Measurements from ENCODE around the gene ERG. TPM values are rescaled to one million over a fixed set of nuclear protein-coding genes. Genes with fewer than 3 reads are reported as not detected.

ERG gene
- total RNA-seq, 4 donors from 2014 or later, result 4.2 to 20.6 (median 4.8) TPM

DNA sequence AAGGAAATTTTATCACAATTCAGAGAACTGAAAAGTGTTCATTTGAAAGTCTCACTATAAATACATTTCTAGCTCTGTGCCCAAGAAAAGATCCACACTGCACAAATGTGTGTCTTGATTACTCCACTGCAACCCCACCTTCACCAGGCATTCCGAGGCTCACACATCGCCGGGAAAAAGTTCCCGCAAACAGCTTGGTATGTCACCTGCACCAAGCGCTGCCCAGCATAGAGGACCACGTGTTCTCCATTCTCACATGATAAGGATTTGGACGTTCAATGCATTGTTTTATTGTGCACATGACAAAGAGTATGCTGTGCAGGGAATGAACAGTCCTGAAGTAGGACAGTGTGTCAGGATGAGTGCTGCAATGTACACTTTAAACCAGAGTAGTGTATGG, 70.1 kb downstream of the ERG start:
- Histone ChIP-seq H3K9me3 (no peaks in the 10 kb centered on the region), H3K4me3 (no peak overlapping the region), H3K36me3 (no peaks in the 10 kb centered on the region), H3K27me3 (no peaks in the 10 kb centered on the region), H3K27ac (no peak overlapping the region), H3K4me1 (no peaks in the 10 kb centered on the region)
- TF ChIP-seq POLR2A (IDR thresholded peaks at IDR 0.05), result no peak
- TF ChIP-seq, protein P1, sequence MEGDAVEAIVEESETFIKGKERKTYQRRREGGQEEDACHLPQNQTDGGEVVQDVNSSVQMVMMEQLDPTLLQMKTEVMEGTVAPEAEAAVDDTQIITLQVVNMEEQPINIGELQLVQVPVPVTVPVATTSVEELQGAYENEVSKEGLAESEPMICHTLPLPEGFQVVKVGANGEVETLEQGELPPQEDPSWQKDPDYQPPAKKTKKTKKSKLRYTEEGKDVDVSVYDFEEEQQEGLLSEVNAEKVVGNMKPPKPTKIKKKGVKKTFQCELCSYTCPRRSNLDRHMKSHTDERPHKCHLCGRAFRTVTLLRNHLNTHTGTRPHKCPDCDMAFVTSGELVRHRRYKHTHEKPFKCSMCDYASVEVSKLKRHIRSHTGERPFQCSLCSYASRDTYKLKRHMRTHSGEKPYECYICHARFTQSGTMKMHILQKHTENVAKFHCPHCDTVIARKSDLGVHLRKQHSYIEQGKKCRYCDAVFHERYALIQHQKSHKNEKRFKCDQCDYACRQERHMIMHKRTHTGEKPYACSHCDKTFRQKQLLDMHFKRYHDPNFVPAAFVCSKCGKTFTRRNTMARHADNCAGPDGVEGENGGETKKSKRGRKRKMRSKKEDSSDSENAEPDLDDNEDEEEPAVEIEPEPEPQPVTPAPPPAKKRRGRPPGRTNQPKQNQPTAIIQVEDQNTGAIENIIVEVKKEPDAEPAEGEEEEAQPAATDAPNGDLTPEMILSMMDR (IDR thresholded peaks at IDR 0.05), result no peak
- no peak for DNase-seq

DNA sequence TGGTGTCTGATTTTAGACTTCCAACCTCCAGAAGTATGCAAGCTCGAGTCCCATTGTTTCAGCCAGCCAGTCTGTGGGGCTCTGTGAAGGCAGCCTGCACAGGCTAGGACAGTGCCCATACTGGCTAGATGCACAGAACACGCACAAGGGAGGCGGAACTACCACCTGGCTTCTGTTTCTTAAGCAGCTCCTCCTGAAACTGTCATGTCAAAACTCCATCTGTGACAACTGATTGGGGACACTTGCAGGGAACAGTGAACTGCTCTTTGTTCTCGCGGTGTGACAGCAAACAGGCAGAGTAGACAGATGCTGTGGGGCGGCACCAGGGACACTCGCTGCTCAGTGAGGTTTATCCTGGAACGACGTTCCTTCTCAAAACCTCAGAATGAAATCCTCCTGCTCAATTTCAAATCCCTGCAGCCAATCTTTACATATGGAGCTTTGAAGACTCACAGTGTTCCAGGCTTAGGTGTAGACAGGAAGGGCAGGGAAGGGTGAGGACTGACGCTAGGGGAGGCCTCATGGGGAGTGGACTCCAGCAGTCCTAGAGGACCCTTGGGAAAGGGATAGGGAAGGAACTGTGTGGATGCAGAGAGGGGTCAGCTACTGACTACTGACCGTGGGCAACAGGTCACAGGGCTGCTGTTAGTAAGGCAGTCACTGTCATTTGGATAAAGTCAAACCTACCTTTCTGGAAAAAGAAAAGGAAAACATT, 73.8 kb downstream of the ERG start:
- Histone ChIP-seq H3K27ac (no peak overlapping the region), H3K36me3 (no peaks in the 10 kb centered on the region), H3K4me3 (no peak overlapping the region), H3K27me3 (no peaks in the 10 kb centered on the region), H3K9me3 (no peaks in the 10 kb centered on the region), H3K4me1 (no peaks in the 10 kb centered on the region)
- DNase-seq, result no peak
- TF ChIP-seq, protein P1 (IDR thresholded peaks at IDR 0.05), result no peak
- TF ChIP-seq POLR2A (IDR thresholded peaks at IDR 0.05), result no peak

DNA sequence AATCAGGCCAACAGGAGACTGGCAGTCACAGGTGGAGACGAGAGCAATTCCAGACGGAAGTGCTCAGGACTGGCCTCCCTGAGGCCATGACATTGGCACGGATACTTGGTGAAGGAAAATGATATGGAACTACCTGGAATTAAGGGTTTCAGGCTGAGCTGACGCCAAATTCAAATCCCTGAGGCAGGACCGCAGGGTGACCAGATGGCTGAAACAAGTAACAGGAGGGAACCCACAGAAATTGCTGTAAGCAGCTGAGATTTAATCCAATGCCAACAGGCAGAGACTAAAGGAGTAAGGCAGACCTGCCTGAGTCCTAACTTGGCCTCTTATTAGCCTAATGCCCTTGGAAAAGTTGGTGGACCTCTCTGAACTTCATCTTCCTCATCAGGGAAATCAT, 76.2 kb downstream of the ERG start:
- Histone ChIP-seq H3K36me3 (no peaks in the 10 kb centered on the region), H3K4me1 (no peaks in the 10 kb centered on the region), H3K9me3 (no peaks in the 10 kb centered on the region), H3K27me3 (no peaks in the 10 kb centered on the region), H3K27ac (no peak overlapping the region), H3K4me3 (no peak overlapping the region)
- DNase-seq, result no peak
- TF ChIP-seq POLR2A (IDR thresholded peaks at IDR 0.05), result no peak
- TF ChIP-seq, protein P1 (IDR thresholded peaks at IDR 0.05), result no peak

DNA sequence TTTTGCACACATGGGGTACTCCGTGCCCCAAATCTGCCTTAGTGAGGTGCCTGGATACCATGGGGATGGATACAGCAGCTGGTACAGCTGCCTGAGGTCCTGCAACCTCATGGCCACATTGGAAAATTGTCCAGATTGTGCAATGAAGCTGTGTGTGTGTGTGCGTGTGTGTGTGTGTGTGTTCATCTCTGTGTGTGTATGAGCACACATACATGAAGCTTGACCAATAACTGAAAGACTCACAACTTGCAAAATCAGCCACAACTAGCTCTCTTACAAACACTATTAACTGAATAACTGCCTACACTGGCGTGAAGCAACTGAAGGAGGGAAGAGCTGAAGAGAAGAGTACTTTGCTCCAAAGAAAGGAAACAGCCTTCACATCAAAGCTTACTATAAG, 78.1 kb downstream of the ERG start:
- Histone ChIP-seq H3K4me3 (no peak overlapping the region), H3K9me3 (no peaks in the 10 kb centered on the region), H3K27ac (no peak overlapping the region), H3K27me3 (no peaks in the 10 kb centered on the region), H3K4me1 (no peaks in the 10 kb centered on the region), H3K36me3 (no peaks in the 10 kb centered on the region)
- DNase-seq, result no peak
- no peak for TF ChIP-seq POLR2A (IDR thresholded peaks at IDR 0.05)
- TF ChIP-seq, protein P1 (IDR thresholded peaks at IDR 0.05), result no peak

DNA sequence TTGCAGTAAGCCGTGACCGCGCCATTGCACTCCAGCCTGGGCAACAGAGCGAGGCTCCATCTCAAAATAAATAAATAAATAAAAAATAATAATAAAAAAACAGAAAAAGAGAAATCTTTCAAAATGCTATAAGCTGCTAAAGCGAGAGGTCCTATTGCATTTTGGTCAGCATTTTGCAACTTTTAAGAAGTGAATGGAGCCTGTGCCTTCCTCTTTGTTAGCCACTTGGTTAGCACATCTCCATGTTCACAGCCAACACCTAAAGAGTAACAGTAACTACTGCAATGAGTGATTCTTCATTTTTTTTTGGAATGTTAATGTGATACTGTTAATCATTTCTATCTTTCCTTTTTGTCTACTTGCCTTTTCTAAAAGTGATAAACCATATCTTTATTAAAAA, 80.6 kb downstream of the ERG start:
- TF ChIP-seq, protein P1 (IDR thresholded peaks at IDR 0.05), result no peak
- TF ChIP-seq POLR2A (IDR thresholded peaks at IDR 0.05), result no peak
- H3K27ac ChIP-seq, result no peak overlapping the region
- no peaks in the 10 kb centered on the region for H3K27me3 ChIP-seq
- no peak for DNase-seq
- H3K4me1 ChIP-seq, result no peaks in the 10 kb centered on the region
- H3K4me3 ChIP-seq, result no peak overlapping the region
- no peaks in the 10 kb centered on the region for H3K36me3 ChIP-seq
- no peaks in the 10 kb centered on the region for H3K9me3 ChIP-seq

DNA sequence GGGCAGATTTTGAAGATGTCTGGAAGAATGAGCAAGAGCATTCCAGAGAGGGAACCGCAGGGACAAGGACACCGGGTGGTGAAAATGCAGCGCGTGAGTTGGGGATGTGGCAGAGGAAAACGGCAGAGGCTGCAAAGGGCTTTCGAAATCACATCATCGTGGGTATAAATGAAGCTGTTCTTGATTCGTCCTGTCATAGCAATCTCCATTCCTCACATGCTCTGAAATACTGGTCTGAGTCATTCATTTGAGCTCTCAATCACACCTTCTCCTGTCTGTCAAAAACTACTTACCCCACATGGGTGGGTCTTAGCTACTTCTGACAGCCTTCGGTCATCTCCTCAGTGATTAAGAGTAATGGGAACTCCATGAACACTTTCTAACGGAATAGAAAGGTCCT, 81.5 kb downstream of the ERG start:
- no peak overlapping the region for H3K27ac ChIP-seq
- H3K4me1 ChIP-seq, result no peaks in the 10 kb centered on the region
- TF ChIP-seq, protein P1 (IDR thresholded peaks at IDR 0.05), result no peak
- no peak for TF ChIP-seq POLR2A (IDR thresholded peaks at IDR 0.05)
- DNase-seq, result no peak
- no peak overlapping the region for H3K4me3 ChIP-seq
- no peaks in the 10 kb centered on the region for H3K36me3 ChIP-seq
- no peaks in the 10 kb centered on the region for H3K9me3 ChIP-seq
- no peaks in the 10 kb centered on the region for H3K27me3 ChIP-seq

All from Peyer's patch (tissue), 4 donors.